AG04449 (cell line): ENCODE results near the gene CMIP.

ENCODE experiments used
- CTCF ChIA-PET: fragments of 350-600 bp; formaldehyde crosslinking; extraction: SDS; loops from one replicate; lab custom pipeline; 2021; ENCODE audit warnings: antibody characterized with exemption; lab: Yijun Ruan, JAX
- POLR2A ChIA-PET: fragments of 400-600, 350-600 bp; formaldehyde crosslinking; extraction: SDS; loops from one replicate; lab custom pipeline; 2020; ENCODE audit warnings: antibody characterized with exemption, inconsistent platforms; lab: Yijun Ruan, JAX
- DNase-seq: peaks from one replicate; pipeline ENCODE4 v3.0.0-alpha.2; 2010; ENCODE audit warnings: low read depth, low spot score
- H3K4me3 ChIP-seq: 2 replicates; pipeline ENCODE4 v1.5.1; 2011; ENCODE audit warnings: low read depth, mild to moderate bottlenecking, control low read depth, low read length
- CTCF ChIP-seq: IDR thresholded peaks from one replicate; pipeline ENCODE4 v1.5.1; 2011; ENCODE audit warnings: mild to moderate bottlenecking, moderate library complexity, low read length, control low read depth, inconsistent platforms; ENCODE audit not compliant: insufficient read depth; ENCODE audit errors: missing control alignments

The CMIP gene

GRCh38 chr16:81664153-81664552 lies 219.5 kb downstream of the CMIP start:
- DNase-seq: no peak
- TF ChIP-seq CTCF: no peak
- ChIA-PET POLR2A (no interaction called here), CTCF (no interaction called here)
- no peak overlapping the region for H3K4me3 ChIP-seq

- no peak for TF ChIP-seq CTCF
- POLR2A ChIA-PET: no interaction called here
- CTCF ChIA-PET: no interaction called here
- no peak overlapping the region for H3K4me3 ChIP-seq
- DNase-seq: no peak
Observed at GRCh38 chr16:81665588-81665987, 221.0 kb downstream of the CMIP start.

- no peak for DNase-seq
- ChIA-PET POLR2A (interaction anchor here (0.6 kb wide), 1 partner anchor 13 kb away, joined by 3 read pairs; no protein-coding TSS in a partner anchor), CTCF (interaction anchor here (1.3 kb wide), 1 partner anchor 42 kb away, joined by 3 read pairs; no protein-coding TSS in a partner anchor)
- TF ChIP-seq CTCF: no peak
- H3K4me3 ChIP-seq: no peak overlapping the region
Observed at GRCh38 chr16:81666113-81666512, 221.5 kb downstream of the CMIP start.

- H3K4me3 ChIP-seq: no peak overlapping the region
- ChIA-PET POLR2A (no interaction called here), CTCF (interaction anchor here (1.8 kb wide), 1 partner anchor 10 kb away, joined by 6 read pairs; no protein-coding TSS in a partner anchor)
- TF ChIP-seq CTCF: no peak
- DNase-seq: no peak
Observed at GRCh38 chr16:81668243-81669097, 223.9 kb downstream of the CMIP start.

- no peak overlapping the region for H3K4me3 ChIP-seq
- DNase-seq: no peak
- TF ChIP-seq CTCF: no peak
- ChIA-PET CTCF (no interaction called here), POLR2A (no interaction called here)
Observed at GRCh38 chr16:81669473-81670350, 225.1 kb downstream of the CMIP start.
